Femur (tissue), 1 donor: Measurements from ENCODE around the gene MRGPRD.
"Not testable (repeated sequence)": the region's sequence is repeated elsewhere in the genome, so short reads cannot be mapped to it uniquely, and the experiment has no call there.

ENCODE experiments used
- DNase-seq: peaks from one replicate; pipeline ENCODE4 v3.0.0-alpha.2; 2017

Gene MRGPRD

DNA sequence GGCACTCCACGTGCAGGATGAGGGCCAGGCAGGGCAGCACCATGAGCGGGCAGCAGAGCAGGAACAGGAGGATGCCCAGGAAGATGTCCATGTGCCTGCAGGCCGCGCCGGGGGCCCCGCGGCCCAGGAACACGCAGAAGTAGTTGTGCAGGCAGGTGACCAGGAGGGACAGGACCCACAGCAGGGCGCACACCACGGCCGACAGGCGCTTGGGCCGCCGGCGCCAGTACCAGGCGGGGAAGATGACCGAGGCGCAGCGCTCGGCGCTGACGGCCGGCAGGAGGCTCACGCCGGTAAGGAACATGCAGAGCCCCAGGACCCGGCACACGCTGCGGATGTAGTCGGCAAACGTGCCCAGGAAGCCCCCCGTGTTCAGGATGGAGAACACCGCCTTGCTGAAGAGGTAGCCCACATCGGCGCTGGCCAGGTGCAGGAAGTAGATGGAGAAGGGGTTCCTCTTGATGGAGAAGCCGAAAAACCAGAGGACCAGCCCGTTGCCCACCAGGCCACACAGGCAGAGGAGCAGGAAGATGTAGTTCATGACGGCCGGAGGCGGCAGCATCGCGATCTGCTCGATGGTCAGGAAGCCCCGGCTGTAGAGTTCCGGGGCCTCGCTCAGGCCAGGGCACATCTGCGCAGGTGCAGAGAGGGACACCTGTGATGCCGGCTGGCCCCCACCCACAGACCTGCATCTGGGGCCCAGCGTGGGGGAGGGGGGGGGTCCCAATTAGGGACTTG lies 25.0 kb upstream of the MRGPRD start:
- DNase-seq = no peak

DNA sequence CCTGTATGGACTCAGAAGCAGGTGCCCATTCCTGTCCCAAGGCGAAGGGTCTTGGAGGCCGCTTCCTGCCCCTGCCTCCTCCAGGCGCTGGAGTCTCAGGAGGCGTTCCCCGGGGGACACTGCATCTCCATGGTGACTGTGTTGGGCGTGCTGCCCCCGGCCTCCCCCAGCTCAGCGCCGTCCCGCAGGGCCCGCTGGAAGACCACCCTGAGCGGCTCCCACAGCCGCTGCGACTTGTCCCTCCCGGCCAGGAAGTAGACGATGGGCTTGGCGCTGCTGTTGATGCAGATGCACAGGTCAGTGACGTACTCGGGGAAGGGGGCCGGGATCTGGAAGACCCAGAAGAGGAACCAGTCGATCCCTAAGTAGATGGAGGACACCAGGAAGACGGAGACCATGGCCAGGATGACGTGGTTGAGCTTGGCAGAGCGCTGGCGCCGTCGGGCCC lies 24.4 kb upstream of the MRGPRD start:
- DNase-seq = no peak

DNA sequence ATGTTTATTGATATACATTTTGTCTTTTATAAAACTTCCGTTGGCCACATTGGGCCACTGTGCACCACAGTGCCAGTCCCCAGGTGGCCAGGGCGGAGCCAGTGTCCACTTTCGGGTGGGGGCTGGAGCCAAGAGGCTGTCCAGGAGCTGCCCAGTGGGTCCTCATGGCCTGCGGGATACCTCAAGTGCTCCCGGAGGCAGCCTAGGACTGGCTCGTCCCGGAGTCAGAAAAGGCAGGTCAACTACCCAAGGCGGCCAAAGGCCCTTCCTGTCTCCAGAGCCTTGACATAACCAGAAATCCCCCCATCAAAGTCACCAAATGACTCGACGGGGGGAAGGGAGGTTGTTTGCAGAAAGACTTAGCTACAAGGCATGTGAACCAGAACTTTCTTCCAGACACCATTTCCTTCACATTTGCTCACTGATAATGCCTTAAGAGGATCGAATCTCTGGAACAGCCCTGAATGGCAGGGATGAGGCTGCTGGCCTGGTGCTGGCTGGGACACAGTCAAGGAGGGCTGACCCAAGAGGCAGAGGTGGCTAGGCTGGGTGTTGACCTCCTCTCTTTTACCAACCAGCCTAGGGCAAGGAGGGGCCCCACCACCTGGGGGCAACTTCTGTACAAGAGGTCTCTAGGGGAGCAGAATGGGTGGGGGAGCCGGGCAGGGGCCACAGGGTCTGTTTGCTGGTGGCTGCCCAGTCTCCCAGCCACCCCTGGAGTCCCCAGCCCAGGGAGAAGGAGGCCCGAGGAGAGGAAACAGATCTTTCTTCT lies 23.8 kb upstream of the MRGPRD start:
- no peak for DNase-seq

DNA sequence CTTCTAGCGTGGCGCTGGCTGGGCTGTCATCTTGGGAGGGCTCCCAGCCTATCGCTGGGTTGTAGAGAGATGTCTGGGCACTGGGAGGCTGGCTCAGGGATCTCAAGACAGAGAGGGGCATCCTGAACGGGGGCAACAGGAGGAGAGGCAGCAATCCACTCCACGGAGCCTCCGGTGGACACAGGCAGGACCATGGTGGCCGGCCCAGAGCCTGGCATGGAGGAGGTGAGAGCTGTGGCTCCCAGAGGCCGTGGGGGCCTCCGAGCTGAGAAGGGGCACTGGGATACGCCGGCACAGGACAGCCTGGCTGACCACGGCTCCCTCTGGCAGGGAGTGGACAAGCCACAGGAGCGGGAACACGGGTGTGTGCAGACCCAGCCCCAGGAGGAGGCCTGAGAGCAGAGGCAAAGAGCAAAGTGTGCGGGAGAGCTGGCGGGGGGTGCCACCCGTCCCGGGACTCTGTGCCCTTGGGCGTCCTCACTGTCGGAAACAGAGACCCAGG lies 23.1 kb upstream of the MRGPRD start:
- DNase-seq = no peak

DNA sequence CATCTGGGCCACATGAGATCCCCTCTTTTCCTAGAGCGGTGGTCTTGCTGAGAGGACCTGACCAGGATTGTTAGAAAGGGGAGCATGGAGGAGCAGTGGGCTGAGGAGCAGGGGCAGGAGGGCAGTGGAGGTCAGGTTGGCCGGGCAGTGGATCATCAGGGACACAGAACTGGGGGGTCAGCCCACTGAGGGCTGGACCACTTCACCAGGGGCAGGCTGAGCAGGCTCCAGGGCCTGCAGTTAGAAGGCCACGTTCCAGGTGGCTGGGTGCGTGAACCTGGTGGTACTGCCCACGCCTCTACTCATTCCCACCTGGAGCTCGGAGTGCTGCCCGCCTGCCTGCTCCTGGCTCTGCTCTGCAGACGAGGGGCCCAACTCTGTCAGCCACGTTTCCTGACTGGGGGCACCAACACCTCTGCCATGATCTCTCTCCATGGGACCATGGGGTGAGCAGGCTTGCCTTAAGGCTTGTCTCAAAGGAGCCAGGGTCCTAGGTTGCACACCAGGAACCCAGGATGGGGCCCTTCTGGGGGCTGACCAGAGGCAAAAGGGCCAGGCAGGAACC lies 22.6 kb upstream of the MRGPRD start:
- DNase-seq = no peak

DNA sequence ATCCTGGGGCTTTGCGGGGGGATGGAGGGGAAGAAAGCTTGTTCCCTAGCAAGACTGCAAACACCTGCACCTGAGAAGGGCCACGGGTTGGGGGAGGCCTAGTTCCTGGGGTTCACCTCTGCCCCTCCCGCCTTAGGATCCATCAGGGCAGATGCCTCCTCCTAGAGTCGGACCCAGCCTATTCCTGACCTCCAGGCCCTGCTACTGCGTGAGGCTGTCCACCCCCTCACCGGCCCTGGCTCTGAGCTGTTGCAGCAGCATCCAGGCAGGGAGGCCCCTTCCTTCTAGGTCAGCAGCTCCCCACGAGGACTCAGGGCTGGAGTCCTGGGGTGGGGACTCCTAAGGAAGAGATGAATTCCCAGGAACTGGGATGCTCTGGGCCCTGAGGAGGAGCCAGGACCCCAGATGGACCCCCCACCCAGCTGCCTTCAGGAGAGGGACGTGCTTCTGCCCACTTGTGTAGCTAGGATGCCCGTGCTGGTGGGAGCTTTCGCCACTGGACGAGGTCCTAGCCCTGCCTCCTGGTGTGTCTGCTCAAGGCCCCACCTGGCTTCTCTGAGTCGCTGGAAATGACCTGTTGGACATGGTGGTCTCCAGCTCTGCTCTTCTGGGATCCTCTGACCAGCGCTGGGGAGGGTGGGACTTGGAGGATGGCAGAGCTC lies 21.9 kb upstream of the MRGPRD start:
- DNase-seq = no peak

DNA sequence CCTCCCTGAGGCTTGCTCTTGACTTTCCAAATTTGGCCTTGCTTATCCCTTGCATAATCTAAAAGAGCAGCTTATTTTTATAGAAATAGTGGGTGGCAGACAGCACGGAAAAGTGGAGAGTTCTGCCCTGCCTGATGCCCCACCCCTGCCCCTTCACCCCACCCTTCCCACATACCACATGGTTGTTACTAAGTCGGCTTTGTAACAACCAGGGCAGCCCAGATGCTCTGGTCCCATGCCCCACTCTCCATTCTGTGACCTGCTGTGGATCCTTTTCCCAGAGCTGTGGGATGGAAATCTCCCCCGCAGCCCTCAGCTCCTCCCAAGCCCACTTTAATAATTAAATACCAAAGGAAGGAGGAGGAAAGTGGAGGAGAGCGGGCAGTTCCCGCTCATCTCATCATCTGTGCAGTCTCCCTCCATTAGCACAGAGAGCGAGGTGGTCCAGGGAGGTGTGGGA lies 21.4 kb upstream of the MRGPRD start:
- no peak for DNase-seq

DNA sequence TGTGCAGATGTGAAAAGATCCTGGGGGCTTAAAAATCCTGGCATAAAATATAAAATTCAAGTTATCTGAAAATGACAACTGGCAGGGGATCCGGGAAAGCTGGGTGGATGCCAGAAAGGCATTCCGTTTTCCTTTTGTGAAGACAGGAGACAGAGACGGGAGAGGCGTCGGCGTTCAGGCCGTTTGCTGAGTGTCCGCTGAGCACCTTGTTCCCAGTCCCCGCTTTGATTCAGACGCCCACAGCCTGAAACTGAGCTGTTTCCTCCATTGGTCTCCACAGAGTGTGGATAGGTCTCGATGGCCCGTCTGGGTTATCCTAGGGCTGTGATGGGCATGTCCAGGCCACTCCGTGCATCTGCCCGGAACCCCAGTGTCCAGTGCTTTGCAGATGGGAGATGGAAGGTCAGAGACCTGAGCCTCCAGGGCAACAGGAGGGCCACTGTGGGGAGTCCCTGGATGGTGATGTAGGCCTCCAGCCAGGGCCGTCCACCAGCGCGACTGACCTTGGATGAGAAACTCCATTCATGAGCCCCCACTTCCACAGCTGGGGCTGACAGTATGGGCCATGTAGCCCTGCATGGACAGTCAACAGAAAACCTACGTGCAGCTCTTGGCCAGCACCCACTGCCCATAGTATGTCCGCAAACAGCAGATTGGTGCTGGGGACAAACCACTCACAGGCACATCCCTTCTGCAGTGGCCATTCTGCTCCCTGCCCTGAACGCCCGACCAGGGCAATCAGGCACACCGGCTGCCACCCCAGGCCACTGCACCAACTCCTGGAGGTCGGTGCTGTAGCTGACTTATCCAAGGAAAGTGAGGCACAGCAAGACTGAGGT lies 20.7 kb upstream of the MRGPRD start:
- no peak for DNase-seq

DNA sequence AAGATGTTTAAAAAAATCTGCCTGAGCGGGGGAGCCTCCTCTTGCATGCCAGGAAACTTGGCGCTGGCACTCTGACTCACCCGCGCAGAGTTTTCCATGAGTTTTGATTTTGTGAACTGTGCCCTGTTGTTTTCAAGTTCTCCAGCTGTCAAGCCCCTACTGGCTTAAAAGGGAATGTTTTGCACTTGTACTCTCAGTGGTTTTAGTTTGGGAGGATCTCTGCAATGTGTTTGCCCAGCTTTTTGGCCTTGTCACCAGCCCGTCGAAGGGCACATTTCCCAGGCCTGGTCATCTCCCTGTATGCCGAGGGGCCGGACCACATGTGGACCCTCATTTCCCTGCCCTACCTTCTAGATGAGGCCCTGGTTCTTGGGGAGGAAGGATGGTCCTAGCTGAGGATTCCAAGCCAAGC lies 20.1 kb upstream of the MRGPRD start:
- DNase-seq = peak; percentile 88

DNA sequence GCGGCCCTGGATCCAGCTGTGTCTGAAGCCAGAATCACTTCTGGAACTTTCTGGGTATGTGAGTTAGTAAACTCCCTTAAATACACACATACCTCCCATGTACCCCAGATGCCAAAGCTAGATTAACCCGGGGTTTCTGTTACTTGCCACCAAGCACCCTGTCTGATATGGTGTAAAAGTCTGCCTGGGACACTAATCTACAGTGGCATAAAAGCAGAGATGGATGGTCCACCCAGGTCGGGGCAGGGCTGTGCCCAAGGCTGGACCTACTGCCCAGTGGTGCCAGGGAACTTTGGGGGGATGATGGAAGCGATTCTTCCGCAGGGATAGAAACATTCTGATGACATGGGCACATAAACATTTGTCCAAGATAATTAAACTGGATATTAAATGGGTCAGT lies 19.6 kb upstream of the MRGPRD start:
- DNase-seq = no peak

DNA sequence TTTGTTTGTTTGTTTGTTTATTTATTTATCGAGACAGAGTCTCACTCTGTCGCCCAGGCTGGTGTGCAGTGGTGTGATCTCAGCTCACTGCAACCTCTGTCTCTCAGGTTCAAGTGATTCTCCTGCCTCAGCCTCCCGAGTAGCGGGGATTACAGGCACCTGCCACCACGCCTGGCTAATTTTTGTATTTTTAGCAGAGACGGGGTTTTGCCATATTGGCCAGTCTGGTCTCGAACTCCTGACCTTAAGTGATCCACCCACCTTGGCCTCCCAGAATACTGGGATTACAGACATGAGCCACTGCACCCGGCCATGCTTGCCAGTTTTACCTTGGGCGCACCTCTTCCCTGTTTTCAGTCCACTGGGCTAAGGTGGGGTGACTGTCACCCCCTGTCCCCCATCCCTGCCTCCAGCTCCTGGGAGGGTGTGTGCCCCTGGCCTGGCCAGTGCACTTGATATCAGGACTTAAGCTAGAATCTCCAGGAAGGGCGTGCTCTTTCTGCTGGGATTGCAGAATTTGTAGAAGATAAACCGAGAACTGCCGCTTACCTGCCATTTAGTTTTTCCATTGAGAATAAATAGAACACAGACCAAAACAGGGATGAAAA lies 19.1 kb upstream of the MRGPRD start:
- DNase-seq = not testable (repeated sequence)

DNA sequence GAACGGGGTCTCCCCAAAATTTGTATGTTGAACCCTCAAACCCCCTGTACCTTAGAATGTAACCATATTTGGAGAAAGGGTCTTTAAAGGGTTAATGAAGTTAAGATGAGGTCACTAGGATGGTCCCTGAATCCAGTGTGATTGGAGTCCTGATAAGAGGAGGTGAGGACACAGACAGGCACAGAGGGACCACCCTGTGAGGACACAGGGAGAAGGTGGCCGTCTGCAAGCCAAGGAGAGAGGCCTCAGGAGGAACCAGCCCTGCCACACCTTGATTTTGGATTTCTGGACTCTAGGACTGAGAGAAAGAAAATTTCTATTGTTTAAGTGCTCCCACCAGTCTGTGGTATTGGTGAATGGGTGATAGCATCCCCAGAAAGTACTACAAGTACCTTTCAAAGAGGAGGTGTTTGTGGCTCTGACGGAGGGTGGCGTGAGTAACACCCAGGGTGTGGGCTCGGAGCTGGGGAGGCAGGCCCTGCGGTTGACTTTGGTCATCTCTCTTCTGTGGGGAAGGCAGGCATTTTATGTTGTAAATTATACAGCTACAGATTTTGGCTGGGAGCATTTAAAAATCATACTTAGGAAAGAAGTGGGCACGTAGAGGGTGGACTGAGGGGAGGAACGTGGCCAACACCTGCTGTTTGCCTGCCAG lies 18.4 kb upstream of the MRGPRD start:
- DNase-seq = no peak

DNA sequence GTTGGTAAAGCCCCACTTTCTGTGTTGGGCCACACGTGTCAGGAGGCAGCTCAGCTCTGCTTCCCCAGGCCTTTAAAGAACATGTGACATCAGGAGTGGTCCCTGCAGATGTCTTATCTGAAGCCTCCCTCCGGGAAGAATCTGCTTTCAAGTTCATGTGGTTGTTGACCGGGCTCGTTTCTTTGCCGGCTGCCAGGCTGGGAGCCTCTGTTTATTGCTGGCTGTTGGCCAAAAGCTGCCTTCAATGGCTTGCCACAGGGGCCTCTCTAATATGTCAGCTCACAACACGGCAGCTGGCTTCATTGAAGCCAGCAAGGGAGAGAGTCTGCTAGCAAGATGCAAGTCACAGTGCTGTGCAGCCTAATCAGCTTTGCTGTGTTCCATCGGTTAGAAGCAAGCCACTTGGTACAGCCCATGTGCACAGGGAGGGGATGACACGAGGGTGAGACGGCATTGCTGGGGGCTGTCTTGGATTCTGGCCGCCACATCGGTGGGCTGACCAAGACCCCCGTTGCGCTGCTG lies 17.7 kb upstream of the MRGPRD start:
- DNase-seq = peak; percentile 64

DNA sequence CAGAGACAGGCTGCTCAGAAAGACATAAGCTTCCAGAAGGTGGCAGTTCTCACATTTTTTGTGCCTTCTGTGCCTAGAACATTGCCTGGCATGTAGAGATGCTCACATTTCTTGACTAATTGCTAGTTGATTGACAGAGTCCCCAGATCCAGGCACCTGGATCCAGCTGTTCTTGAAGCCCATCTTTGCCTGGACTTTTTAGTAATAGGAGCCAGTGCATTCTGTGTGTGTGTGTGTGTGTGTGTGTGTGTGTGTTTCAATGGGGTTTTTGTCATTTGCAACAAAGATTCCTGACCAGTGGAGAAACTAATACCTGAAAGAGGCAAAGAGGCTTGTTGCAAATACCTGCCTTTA lies 17.2 kb upstream of the MRGPRD start:
- DNase-seq = no peak

DNA sequence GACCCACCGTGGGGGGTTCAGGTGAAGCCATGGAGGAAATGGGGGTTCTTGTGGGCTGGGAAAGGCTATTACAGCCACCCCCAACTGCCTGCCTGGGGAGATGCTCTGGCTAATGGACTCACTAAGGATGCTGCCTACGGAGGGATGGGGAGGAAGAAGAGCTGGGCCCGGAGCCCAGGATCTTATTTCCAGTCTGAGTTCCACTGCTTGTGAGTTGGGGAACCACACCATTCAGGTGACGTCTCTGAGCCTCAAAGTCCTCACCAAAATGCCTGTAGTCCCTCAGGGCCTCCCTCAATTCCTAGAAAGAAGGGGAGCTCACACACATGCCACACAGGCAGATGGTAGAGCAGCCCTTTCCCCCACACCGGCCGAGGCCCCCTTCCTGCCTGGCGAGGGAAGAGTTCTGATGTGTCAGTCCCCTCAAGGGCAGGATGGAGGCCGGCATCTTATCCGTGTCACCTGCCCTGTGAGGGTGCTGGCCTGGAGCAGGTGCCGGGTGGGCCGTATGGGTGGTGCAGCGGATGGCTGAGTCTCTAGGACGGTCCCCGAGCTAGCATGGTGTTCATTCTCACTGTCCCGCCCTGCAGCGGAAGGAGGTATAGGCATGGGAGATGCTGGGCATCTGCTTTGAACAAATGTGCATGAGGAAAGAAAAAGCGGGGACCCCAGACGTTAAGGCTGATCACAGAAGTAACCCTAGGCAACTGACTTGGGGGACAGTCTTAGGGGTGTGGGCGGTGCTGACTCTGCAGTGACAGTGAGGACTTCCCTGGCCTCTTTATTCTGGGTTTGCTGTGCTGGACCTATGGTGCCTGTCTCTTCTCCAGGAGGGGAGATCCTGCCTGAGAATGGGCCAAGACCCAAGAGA lies 16.6 kb upstream of the MRGPRD start:
- no peak for DNase-seq

DNA sequence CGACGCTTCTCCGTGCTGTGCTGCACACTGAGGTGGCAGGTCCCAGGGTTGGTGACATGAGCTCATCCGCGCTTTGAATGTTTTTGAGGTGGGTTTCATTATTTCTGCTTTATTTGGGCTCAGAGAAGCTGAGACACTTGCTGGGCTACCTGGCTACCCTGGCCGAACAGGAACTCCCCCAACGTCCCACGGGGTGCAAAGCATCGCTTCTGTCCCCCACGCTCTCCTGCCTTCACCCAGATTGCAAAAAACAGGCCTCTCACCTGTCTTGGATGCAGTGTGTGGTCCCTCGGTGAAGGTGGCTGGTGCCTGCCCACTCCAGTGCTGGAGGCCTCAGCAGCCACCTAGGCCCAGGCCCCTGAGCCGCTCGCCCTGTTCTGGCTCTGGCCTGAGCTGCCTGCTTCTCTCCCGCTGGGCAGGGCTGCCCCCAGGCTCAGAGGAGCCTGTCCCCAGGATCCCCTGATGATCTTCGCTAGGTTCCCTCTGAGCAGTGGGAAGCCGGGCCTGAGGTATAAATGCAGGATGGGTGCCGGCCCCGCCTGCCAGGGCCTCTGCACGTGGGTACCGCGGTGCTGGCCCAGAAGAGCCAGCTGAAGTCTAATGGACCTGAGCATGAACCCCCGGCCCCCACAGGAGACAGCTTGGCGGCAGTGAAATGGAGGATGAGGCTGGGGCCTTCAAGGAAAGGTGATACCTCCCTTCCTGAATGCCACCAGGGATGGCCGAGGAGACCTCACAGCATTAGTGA lies 15.8 kb upstream of the MRGPRD start:
- no peak for DNase-seq

DNA sequence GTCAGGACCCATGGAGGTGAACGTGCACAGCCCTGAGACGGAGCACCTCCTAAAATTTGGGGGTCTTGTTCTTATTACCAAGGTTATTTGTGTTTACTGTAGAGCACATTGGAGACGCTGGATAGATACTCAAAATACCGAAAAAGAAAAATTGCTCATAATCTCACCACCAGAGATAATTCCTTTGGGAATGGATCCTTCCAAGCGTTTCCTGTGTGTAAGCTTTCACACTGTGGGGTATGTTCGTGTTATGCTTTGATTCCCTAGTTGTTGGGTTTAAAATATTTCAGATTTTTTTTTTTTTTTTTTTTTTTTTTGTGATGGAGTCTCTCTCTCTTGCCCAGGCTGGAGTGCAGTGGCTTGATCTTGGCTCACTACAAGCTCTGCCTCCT lies 14.1 kb upstream of the MRGPRD start:
- DNase-seq = no peak

DNA sequence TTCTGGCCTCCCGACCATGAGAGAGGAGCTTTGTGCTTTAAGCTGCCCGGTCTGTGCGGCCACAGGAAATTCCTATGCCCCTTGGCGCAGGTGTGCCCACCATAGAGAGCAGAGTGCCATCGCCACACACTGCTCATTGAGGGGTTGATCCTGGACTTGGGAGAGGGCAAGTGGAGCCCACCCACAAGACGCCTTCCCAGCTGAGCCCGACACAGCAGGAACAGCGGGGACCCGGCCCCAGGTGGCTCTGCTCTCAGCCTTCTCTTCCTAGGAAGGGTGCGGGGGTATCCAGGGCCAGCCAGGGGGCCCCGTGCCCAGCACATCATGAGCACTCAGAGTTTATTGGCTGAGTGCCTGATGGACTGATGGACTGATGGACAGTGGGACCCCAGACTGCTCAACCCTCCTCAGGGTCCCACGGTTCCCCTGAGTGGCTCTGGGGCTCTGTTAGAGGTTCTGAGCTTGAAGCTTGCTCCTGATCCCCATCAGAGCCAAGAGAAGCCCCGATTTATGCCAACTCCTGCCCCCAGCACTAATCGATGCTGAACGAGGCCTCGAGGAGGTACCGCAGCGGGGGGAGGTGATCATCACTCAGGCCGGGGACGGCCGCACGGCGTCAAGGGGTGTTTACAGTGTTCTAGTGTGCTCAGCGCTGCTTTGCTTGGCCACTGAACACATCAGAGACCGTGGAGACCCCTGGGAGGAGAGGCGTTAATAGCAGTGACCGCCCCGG lies 13.5 kb upstream of the MRGPRD start:
- peak; percentile 17 for DNase-seq

DNA sequence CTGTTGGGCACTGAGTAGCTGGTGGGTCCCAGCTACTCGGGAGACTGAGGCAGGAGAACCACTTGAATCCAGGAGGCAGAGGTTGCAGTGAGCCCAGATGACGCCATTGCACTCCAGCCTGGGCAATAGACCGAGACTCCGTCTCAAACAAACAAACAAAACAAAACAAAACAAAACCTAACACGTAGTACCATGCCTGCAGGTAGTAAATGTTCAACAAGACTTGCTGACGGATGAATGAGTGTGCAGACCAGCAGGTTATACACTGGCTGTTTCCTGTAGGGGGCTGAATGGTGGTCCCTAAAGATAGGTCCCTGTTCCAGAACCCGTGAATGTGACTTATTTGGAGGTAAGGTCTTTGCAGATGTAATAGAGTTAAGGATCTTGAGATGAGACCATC lies 12.8 kb upstream of the MRGPRD start:
- no peak for DNase-seq
